DMS153 (cell line): ENCODE data around the gene LRRC74B.
"Not testable (repeated sequence)": the region's sequence is repeated elsewhere in the genome, so short reads cannot be mapped to it uniquely, and the experiment has no call there.

Experiments
- DNase-seq: peaks from one replicate; lab custom pipeline; 2025; lab: John Stamatoyannopoulos, UW

Gene LRRC74B

DNA sequence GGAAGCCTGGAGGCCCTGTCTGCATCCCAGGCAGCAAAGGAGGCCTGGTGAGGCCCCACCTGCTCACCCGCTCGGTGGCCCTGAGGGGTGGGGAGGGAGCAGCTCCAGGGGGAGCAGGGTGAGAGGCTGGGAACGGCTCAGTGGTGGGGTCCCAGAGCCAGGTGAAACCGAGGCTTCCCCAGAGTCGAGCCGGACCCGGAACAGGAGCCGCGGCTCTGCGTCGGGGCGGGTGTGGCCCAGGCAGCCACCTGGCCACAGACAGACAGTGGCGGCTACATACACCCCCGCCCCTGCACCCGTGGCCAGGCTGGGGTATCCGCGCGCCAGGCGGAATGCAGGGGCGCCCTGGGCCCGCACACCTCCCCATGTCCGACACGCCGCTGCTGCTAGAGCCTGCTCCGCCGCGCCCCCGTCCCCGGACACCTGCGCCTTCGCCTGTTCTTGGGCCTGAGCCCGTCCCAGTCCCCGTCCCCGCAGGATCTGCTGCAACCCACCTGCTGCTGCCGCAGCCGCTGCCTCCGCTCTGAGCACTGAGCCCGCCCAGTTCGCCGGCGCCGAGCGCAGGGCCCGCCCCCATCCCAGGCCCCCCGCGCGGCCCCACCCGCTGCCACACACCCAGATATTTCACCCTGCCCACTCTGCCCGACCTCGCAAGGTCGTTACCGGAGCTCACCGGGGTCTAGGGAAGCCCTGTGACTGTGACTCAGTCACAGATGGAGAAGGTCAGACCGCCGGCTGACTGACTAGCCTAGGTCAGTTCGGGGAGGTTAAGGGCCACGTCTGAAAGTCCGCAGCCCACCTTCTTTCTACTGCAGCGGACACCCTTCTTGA lies 13.5 kb upstream of the LRRC74B start, which contains the start of gene SLC7A4:
TSS of gene SLC7A4 (minus strand) at position 525 of the 831 bp plus-strand sequence. CDS start 749 bp downstream, outside the sequence.
- no peak for DNase-seq

DNA sequence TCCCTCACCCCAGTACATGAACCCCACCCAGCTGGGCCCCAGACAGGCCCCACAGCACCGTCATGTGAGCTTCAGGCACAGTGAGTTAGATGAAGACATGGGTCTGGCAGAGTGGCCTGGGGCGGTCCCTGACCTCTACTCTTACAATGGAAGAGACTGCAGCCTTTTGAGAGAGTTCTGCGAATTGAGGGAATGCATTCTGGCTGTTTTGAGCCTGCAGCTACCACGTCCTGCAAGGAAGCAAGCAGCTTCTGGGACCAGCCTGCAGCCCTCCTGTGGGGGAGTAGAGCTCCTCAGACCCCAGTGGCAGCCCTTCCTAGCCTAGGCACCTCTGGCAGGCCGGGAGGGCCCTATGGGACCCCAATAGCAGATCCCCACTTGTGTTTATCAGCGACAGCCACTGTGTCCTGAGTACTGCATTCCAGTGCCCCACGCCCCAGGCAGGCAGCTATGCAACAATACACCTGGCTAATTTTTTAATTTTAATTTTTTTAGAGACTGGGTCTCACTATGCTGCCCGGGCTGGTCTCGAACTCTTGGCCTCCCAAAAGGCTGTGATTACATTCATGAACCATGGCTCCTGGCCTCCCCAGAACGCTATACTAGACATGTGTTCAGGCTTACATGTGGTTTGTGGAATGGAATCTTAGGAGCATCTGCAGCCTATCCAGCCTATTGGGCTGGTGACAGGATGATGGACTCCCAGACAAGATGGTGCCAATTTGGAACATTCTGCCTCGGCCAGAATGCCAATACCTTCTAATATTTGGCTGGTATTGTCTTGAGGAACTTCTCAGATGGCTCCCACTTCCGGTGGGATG lies 12.7 kb upstream of the LRRC74B start:
- no peak for DNase-seq

DNA sequence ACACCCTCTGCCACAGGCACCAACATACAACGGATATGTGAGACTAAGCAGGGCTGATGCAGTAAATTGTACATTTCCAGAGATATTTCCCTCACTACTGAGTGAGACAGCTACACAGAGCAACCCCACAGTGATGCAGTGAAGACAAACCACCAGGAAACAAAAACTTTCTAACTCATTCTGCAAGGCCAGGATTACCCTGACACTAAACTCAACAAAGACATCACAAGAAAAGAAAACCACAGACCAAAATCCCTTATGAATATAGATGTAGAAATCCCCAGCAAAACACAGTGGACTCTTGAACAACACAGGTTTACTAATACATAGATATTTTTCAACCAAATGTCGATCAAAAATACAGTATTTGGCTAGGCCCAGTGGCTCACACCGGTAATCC lies 11.9 kb upstream of the LRRC74B start:
- no peak for DNase-seq

DNA sequence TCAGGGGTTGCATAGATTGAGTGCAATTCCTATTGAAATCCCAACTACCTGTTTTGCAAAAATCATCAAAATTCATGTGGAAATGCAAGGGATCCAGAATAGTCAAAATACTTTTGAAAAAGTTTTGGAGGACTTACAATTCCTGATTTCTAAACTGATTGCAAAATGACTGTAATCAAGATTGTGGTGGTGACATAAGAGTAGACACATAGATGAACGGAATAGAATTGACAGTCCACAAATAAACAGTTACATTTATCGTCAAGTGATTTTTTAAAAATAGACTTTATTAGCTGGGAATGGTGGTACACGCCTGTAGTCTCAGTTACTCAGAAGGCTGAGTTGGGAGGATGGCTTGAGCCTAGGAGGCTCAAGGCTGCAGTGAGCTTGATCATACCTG lies 10.8 kb upstream of the LRRC74B start:
- DNase-seq = no peak

DNA sequence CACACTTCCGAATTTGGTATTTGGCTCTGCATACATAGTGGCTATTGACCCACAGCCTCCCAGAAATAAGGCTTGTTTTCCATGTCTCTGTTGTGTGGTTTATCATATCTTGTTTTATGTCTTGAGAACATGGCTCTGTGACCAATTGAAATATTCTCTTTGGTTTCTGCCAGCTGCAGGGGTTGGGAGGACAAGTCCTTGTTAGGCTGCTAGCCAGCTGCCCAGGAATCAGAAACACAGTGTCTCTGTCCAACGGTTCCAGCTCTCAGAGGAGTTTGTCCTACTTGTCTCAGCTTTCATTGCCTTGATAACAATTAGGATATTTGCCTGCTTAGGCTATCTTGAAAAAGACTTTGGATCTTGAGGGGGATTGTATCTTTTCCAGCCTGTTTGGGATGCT lies 7.3 kb upstream of the LRRC74B start:
- DNase-seq = no peak

DNA sequence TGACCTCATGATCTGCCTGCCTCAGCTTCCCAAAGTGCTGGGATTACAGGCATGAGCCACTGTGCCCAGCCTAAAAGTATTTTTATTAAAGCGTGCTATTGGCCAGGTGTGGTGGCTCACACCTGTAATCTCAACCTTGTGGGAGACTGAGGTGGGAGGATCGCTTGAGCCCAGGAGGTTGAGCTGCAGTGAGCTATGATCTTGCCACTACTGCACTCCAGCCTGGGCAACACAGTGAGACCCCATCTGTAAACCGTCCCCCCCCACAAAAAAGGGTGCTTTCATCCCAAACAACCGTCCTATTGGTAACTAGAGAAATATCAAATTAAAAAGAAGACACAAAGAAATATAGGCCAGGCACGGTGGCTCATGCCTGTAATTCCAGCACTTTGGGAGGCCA lies 6.6 kb upstream of the LRRC74B start:
- not testable (repeated sequence) for DNase-seq

DNA sequence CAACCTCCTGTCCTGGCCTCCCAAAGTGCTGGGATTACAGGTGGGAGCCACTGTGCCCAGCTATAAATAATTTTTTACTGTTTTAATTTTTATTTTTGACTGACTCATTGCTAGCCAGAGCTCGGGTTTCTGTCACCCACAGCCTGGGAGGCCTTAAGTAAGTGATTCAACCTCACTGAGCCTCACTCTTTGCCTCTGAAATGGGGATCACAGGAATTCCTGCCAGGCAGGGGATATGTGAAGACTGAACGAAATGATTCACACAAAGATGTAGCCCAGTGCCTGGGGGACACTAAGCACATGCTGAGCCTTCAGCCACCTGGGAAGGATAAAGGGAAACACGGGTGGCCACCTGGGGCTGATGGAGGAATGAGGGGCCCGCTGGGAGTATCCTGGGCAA lies 3.8 kb upstream of the LRRC74B start:
- DNase-seq = no peak

DNA sequence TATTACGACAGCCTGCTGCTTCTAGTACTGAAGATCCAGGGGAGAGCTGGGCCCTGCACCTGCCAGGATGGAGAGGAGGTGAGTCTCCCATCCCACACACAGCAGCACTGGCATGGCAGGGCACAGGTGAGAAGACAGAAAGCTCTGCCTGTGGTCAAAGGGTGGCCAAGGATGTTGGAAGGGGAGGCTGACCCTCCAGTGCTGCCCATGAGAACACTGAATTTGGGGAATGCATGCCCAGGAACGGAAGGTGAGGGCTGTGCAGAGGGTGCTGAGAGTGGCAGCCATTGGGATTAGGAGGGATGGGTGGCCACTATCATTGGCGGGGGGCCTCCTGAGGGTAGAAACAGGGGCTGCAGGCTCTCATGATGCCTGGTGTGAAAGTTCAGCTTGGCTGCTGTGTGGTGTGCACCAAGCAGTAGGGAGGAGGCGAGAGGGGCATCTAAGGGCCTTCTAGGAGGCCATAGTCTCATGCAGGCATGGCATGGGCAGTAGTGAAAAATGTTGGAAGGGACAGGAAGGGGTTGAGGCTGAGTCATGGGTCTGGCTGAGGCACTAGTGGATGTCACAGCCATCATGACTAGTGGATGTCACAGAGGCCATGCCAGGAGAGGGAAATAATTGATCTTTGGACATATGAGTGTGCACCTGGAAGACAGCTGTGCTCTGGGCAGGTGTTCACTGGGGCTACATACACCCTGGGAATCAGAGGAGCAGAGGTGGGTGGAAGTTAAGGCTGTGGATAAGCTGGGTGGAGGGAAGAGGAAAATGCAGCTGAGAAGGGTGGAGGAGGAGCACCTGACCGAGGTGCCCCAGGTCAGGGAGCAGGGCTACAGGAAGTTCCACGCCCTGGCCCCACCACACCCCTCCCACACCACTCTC lies 2.5 kb upstream of the LRRC74B start:
- DNase-seq = no peak

DNA sequence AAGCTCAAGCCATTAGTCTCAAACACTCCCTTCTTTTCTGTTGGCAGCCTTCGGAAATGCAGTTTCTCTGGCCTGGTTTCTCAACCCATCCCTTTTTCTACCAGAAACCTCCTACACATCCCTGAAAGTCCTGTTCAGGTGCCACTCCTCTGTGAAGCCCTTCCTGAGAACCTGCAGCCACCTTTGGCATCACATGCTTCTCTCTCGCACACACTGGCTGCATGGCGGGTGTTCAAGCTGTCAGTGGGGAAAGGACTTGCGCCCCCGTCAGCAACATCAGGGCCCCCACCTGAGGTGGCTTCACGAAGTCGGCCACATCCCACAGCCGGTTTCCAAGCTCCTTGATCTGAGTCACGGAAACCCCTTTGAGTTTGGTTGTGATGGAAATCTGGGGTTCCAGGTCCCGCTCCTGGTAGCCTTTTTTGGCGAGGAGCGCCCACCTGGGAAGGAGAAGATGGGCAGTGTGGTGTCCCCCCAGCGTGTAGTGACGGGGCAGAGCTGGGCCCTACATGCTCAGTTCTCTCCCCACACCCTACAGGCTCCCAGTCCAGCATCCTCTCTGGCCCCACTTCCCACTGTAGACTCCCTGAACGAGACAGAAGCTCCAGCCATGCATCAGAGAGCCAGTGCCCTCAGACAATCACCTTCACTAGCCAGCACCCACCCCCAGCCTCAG lies 1.7 kb upstream of the LRRC74B start:
- DNase-seq = no peak

DNA sequence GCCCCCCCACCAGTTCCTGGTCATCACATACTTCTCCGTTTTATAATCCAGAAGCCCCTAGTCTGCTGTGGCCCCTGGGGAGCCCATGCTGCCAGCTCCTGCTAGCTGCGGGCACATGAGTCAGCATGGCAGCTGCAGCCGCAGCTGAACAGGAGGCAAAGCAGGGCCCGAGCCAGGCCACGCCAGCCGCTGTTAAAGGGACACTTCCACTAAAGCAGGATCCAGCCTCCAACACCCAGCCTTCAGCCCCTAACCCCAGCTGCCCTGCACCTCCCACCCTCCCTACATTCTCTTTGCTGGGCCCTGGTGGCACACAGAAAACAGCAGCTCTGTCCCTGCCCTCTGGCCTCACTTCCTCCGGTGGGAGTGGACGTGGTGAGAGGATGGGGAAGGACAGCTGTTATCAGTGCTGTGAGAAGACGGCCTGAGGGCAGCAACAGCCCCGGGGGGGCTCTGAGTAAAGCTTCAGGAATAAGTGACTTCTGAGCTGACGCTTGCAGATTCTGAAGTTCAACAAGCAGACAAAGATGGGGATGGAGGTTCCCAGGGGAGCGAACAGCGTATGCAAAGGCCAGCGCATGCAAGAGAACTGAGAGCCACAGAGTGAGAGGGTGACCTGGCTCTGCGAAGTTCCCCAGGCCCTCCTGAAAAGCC lies 688 bp upstream of the LRRC74B start:
- DNase-seq = peak; percentile 29

DNA sequence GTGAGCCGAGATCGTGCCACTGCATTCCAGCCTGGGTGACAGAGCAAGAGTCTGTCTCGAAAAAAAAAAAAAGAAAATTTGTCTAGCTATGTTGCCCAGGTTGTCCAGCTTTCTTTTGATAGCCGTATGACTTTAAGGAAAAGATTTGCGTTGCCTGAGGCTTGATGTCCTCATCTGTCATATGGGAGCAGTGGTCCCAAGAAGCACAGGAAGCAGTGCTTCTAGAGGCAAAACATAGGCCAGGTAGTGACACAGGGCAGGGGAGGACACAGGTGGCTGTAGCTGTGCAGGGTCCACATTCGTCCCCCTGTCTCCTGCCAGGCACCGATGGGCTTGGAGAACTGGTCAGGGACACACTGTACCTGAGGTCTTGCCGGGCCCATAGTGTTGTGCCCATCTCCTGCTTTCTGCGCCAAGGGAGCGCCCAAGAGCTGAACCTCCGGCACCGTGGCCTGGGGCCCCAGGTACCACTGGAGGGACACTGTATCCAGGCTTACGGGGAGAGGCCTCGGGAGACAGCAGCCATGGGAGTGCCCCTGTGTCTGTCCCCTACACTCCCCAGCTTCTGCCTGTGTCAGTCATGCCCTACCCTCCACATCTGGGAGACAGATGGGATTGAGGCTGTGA lies 1.4 kb downstream of the LRRC74B start:
- DNase-seq = no peak

DNA sequence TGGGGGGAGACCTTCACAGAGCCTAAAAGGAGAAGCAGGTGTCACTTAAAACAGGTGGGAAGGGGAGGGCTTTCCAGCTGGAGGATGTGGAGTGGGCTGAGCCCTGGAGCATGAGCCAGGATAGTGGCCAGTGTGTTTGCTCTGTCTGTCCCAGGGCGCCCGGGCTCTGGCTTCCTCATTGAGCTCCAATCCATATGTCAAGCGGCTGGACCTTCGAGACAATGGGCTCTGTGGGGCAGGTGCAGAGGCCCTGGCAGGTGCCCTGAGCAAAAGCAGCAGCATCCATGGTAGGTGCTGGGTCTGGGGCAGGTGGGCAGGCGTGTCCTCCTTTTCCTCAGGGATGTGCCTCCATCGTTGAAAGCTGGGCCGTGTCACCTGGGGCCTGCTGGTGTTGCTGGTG lies 2.0 kb downstream of the LRRC74B start:
- peak; percentile 78 for DNase-seq

DNA sequence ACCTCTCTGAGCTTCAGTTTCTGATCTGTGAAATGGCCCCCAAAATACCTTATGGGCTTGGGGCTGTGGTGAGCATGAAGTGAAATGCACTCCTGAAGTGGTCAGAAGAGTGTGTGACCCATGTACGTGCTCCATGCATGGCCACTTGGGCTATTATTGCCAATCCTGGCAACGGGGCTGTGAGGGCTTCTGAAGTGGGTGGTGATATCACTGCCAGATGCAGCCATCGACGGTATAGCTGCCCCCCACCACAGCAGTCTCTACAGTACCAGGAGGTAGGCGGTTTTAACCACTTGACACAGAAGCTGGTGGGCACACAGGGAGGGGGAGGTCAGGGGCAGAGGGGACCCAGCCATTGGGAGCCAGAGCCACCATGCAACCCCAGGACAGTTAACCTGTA lies 2.7 kb downstream of the LRRC74B start:
- not testable (repeated sequence) for DNase-seq

DNA sequence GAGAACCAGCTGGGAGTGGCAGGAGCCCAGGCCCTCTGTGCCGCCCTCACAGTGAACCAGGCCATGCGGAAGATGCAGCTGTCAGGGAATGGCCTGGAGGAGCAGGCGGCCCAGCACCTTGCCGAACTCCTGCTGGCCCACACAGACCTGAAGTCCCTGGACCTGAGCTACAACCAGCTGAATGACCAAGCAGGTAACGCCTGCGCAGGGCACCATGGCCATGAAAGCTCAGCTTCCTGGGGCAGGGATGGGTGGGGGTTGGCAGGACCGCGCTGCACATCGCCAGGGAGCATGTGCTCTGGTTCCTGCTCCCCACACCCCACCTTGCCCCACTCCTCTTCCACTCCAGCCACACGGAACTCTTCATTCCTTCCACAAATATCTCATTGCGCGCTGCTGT lies 3.2 kb downstream of the LRRC74B start:
- DNase-seq = not testable (repeated sequence)

DNA sequence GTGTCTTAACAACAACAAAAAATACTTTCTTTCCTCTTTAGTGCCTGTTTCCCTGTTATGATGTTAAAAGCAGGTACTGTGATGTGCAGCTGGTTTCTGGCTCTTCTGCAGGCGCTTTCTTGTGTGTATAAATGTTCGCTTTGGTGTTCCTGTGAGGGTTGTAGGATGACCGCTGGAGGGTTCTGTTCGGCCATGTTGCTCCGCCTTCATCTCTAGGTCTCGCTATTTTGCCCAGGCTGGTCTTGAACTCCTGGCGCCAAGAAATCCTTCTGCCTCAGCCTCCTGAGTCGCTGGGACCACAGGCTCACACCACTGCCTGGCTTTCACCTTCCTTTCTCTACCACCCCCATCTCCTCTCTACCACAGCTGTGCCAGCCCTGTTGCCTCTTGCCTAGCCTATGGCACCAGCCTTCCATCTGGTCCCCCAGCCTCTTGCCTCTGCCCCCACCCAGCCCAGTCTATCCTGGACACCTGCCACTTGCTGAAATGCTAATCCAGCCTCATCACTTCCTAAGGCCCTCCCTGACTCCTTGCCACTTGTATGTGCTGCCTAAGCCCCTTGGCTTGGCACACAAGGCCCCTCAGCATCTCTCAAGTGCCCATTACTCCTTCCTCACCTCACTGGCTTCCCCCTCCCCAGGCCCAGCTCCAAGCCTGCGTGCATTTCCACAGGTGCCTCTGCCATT lies 5.5 kb downstream of the LRRC74B start:
- no peak for DNase-seq

DNA sequence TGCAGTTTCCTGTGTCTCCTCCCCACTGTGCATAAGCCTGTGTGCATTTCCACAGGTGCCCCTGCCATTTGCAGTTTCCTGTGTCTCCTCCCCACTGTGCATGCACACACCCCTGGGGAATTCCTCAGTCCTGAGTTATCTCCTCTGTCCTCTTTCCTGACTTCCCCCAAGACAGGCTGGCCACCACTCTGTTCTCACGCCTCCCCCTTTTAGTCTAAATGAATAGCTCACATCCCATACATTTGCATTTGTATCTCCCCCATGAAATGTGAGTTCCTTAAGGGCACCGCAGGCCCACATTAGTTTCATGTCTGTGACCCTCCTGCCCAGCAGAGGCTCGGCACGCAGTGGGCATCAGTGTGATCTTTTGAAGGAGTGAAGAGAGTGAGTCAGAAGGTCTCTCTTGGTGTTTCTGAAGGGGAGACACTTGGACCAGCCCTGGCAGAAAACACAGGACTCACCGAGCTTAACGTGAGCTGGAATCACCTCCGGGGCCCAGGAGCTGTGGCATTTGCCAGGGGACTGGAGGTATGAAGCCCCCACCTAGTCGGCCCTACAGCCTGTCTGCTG lies 6.2 kb downstream of the LRRC74B start:
- no peak for DNase-seq

DNA sequence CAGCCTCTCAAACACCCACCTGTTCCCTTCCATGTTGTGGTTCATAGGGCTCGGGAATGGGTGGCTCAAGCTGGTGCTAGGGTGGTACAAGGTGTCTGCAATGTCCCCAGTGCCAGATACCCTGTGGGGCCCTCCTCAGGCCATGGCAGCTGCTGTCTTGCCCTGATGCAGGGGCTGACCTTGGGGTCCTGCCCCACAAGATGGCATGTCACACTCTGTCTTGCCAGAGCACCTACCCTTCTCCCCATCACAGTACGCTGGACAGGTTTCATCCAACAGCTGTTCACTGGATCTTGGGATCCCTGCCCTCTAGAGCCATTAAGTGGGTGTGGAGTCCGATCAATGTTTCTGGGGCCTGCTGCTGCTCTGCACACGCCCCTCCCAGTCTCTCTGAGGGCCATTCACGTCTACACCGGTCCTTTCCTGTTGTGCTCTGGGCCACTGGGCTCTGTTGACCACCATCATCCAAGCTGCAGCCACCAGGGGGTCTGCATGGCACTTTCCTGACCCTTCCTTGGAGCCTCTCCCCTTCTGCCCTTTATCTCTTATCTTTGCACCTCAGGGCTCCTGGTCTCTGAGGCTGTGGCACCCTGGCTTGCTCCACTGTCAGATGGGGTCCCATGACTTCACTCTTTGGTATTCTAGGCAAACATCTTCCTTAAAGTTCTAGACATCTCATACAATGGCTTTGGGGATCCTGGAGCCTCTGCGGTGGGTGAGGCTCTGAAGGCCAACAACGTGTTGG lies 7.1 kb downstream of the LRRC74B start:
- DNase-seq = no peak

DNA sequence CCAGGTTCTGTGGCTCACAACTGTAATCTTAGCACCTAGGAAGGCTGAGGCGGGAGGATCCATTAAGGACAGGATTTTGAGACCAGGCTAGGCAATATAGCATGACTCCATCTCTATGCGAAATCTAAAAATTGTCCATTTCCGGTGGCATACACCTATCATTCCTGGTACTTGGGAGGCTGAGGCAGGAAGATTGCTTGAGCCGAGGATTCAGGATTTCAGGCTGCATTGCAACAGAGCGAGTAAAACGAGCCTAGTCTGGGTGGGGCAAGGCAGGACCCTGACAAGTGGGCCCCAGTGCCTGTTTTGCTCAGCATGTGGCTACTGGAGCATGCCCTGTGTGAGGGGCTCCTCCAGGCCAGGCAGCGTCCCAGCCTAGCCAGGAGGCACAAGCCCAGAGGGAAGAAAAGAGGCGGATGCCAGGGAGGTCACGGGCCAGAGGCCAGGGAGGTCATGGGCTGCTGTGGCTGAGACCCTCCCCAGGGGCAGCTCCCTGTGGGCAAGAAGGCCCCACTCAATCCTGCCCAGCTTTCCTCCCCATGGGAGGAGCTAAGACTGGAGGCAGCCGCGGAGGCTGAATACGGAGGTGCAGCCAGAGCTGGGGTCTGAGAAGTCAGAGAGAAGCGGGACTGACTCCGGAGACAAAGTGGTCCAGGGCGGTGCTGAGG lies 8.4 kb downstream of the LRRC74B start:
- no peak for DNase-seq
